HepG2 (cell line): Measurements from ENCODE around the gene MRNIP. TPM values are rescaled to one million over a fixed set of nuclear protein-coding genes. Genes with fewer than 3 reads are reported as not detected.

Source experiments
- ARID4A ChIP-seq: sonication (generic); formaldehyde crosslinking; IDR thresholded peaks from 2 replicates; pipeline ENCODE4 v1.5.0; 2020; ENCODE audit warnings: mild to moderate bottlenecking, missing genetic modification reagents, borderline replicate concordance
- ATRX ChIP-seq: sonication (generic); formaldehyde crosslinking; IDR thresholded peaks from 2 replicates; pipeline ENCODE4 v1.4.0; 2020; ENCODE audit warnings: missing genetic modification reagents, borderline replicate concordance
- MYNN ChIP-seq: sonication (generic); formaldehyde crosslinking; IDR thresholded peaks from 2 replicates; pipeline ENCODE4 v1.4.0; 2020; ENCODE audit warnings: mild to moderate bottlenecking, low read depth, missing genetic modification reagents
- NR2C2 ChIP-seq: sonication (generic); formaldehyde crosslinking; IDR thresholded peaks from 2 replicates; pipeline ENCODE4 v1.4.0; 2020; ENCODE audit warnings: missing genetic modification reagents, mild to moderate bottlenecking, moderate library complexity, borderline replicate concordance
- PHF8 ChIP-seq: sonication (generic); formaldehyde crosslinking; IDR thresholded peaks from 2 replicates; pipeline ENCODE4 v1.5.0; 2020; ENCODE audit warnings: missing genetic modification reagents
- THAP9 ChIP-seq: sonication (generic); formaldehyde crosslinking; IDR thresholded peaks from 2 replicates; pipeline ENCODE4; 2020; ENCODE audit warnings: missing genetic modification reagents, mild to moderate bottlenecking, borderline replicate concordance
- ZFP37 ChIP-seq: sonication (generic); formaldehyde crosslinking; IDR thresholded peaks from 2 replicates; pipeline ENCODE4 v1.4.0; 2020; ENCODE audit warnings: missing genetic modification reagents, borderline replicate concordance
- ZNF337 ChIP-seq: sonication (generic); formaldehyde crosslinking; IDR thresholded peaks from 2 replicates; pipeline ENCODE4 v1.5.1; 2020; ENCODE audit warnings: missing genetic modification reagents, low read depth, mild to moderate bottlenecking, borderline replicate concordance
- ZNF432 ChIP-seq: sonication (generic); formaldehyde crosslinking; IDR thresholded peaks from 2 replicates; pipeline ENCODE4 v1.5.0; 2020; ENCODE audit warnings: missing genetic modification reagents, mild to moderate bottlenecking, borderline replicate concordance
- ZNF616 ChIP-seq: sonication (generic); formaldehyde crosslinking; IDR thresholded peaks from 2 replicates; pipeline ENCODE4 v1.5.0; 2020; ENCODE audit warnings: low read depth, mild to moderate bottlenecking, missing genetic modification reagents
- ZSCAN22 ChIP-seq: sonication (generic); formaldehyde crosslinking; IDR thresholded peaks from 2 replicates; pipeline ENCODE4 v1.4.0; 2020; ENCODE audit warnings: mild to moderate bottlenecking, missing genetic modification reagents
- polyA plus RNA-seq, 8 experiments: library from polyadenylated mRNA; depleted of rRNA in 3 of 8; stranded (reverse) in 7 of 8; unstranded in 1 of 8; fragments of >200 nt; fragmentation: Illumina TruSeq in 4 of 8; extraction: Trizol in 4 of 8; gene quantifications; 2 replicates each; pipeline versions ENCODE4 v1.2.1 to v1.2.3, GENCODE V29; 2011 to 2016; ENCODE audit warnings: low read depth in 4 of 8, missing spikeins in 1 of 8, mixed read lengths in 1 of 8; ENCODE audit not compliant: insufficient read depth in 1 of 8
- total RNA-seq, 5 experiments: library from RNA; depleted of rRNA; stranded (reverse); fragments of >200 nt; fragmentation: Illumina TruSeq; extraction: Trizol; gene quantifications; 2 replicates each; pipeline ENCODE4 v1.2.3, GENCODE V29; 2016; ENCODE audit warnings: low read depth in 1 of 5
- TF ChIP-seq, protein P1 (sequence below): sonication (generic); IDR thresholded peaks from 2 replicates; pipeline ENCODE4 v1.6.1; 2016; ENCODE audit warnings: low read depth, borderline replicate concordance
- TF ChIP-seq, protein P2 (sequence below): sonication (generic); formaldehyde crosslinking; IDR thresholded peaks from 2 replicates; pipeline ENCODE4 v1.4.0; 2020; ENCODE audit warnings: missing genetic modification reagents, low read depth, mild to moderate bottlenecking, borderline replicate concordance
- TF ChIP-seq, protein P3 (sequence below): sonication (generic); formaldehyde crosslinking; IDR thresholded peaks from 2 replicates; pipeline ENCODE4 v1.5.0; 2020; ENCODE audit warnings: mild to moderate bottlenecking, missing genetic modification reagents
- TF ChIP-seq, protein P4 (sequence below): sonication (generic); formaldehyde crosslinking; IDR thresholded peaks from 2 replicates; pipeline ENCODE4 v1.4.0; 2020; ENCODE audit warnings: mild to moderate bottlenecking, missing genetic modification reagents

MRNIP gene
- total and polyA plus RNA-seq, 2 of the 13 experiments (the other 11 are each of a cell fraction or from before 2014, with no cell fraction given) = 15.5 to 34.1 TPM

DNA sequence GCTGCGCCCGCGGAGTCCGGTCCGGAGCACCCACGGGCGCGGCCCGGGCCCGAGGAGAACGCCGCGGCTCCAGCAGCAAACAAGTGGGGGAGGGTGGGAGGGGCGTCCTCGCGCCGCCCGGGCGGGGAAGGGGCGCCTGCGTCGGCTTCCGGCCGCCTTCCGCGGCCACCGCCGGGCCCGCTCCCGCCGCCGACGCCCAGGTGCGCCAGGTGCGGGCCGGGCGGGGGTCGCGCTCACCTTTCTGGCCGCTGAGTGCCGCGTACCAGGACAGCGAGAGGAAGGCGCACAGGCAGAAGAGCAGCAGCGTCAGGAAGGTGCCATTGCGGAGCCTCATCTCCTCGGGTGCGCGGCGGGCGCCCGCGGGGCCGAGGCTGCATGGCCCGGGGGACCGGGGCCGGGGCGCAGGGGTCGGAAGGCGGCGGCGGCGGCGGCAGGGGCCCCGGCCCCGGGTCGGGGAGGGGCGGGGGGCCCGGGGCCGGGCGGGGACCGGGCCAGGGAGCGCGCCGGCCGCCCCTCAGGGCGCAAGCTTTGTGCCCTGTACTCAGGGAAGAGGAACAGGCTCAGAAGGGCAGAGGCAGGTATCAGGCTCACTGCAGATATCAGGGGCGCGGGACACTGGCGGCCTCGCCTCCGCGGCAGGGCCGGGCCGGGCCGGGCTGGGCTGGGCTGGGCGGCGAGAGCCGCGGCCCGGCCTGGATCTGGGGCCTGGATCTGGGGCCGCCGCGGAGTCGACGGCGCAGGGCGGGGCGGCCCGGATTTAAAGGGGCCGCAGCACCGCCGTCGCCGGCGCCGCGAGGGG lies 52.2 kb downstream of the MRNIP start, which contains the start of gene MGAT4B (continued):
- TF ChIP-seq, protein P1, sequence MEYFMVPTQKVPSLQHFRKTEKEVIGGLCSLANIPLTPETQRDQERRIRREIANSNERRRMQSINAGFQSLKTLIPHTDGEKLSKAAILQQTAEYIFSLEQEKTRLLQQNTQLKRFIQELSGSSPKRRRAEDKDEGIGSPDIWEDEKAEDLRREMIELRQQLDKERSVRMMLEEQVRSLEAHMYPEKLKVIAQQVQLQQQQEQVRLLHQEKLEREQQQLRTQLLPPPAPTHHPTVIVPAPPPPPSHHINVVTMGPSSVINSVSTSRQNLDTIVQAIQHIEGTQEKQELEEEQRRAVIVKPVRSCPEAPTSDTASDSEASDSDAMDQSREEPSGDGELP = no peak
- TF ChIP-seq ARID4A (CRISPR knock-in tag) (no peak), ZSCAN22 (CRISPR knock-in tag) (no peak), PHF8 (peak; percentile 45; the same call in 1 of the 2 replicates), ATRX (CRISPR knock-in tag) (no peak), MYNN (CRISPR knock-in tag) (no peak), THAP9 (CRISPR knock-in tag) (no peak), ZFP37 (CRISPR knock-in tag) (no peak), ZNF337 (CRISPR knock-in tag) (no peak), NR2C2 (CRISPR knock-in tag) (0 out of 2 replicates have a peak, but pooled peaks have one; percentile 15), ZNF432 (CRISPR knock-in tag) (no peak), ZNF616 (CRISPR knock-in tag) (no peak)
- TF ChIP-seq, protein P2, sequence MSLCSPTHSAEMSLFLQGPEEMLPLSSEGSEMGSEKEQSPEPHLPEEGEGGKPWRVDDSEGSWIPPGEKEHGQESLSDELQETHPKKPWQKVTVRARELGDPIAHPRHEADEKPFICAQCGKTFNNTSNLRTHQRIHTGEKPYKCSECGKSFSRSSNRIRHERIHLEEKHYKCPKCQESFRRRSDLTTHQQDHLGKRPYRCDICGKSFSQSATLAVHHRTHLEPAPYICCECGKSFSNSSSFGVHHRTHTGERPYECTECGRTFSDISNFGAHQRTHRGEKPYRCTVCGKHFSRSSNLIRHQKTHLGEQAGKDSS (CRISPR knock-in tag) = 0 out of 2 replicates have a peak, but pooled peaks have one; percentile 16
- TF ChIP-seq, protein P3, sequence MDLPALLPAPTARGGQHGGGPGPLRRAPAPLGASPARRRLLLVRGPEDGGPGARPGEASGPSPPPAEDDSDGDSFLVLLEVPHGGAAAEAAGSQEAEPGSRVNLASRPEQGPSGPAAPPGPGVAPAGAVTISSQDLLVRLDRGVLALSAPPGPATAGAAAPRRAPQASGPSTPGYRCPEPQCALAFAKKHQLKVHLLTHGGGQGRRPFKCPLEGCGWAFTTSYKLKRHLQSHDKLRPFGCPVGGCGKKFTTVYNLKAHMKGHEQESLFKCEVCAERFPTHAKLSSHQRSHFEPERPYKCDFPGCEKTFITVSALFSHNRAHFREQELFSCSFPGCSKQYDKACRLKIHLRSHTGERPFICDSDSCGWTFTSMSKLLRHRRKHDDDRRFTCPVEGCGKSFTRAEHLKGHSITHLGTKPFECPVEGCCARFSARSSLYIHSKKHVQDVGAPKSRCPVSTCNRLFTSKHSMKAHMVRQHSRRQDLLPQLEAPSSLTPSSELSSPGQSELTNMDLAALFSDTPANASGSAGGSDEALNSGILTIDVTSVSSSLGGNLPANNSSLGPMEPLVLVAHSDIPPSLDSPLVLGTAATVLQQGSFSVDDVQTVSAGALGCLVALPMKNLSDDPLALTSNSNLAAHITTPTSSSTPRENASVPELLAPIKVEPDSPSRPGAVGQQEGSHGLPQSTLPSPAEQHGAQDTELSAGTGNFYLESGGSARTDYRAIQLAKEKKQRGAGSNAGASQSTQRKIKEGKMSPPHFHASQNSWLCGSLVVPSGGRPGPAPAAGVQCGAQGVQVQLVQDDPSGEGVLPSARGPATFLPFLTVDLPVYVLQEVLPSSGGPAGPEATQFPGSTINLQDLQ (CRISPR knock-in tag) = no peak
- TF ChIP-seq, protein P4, sequence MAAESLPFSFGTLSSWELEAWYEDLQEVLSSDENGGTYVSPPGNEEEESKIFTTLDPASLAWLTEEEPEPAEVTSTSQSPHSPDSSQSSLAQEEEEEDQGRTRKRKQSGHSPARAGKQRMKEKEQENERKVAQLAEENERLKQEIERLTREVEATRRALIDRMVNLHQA (CRISPR knock-in tag) = no peak
